Gastroesophageal sphincter (tissue), 4 donors: Measurements from ENCODE around the gene VPS35L. TPM values are rescaled to one million over a fixed set of nuclear protein-coding genes. Genes with fewer than 3 reads are reported as not detected.

Experiments used
- ATAC-seq: fragments of 150-250 bp; one replicate; pipeline ENCODE4 v1.9.1; 2016; ENCODE audit warnings: mild to moderate bottlenecking, moderate library complexity
- H3K27ac ChIP-seq, 4 donors: fragments of 200-600 bp; sonication (generic) in 3 of 4; 1 replicate in 3 of 4; 2 replicates in 1 of 4; pipeline ENCODE4 v1.5.1; 2016 to 2019
- H3K27me3 ChIP-seq: fragments of 200-600 bp; sonication (generic); one replicate; pipeline ENCODE4 v1.5.1; 2019
- H3K36me3 ChIP-seq, 2 donors: fragments of 200-600 bp; sonication (generic); one replicate each; pipeline ENCODE4 v1.5.1; 2019; ENCODE audit warnings: control low read depth in 1 of 2
- H3K4me1 ChIP-seq, 3 donors: fragments of 200-600 bp; sonication (generic); 1 replicate in 2 of 3; 2 replicates in 1 of 3; pipeline ENCODE4 v1.5.1; 2016 to 2019; ENCODE audit warnings: control low read depth in 2 of 3
- H3K4me3 ChIP-seq, 2 donors: fragments of 200-600 bp; sonication (generic); one replicate each; pipeline ENCODE4 v1.5.1; 2019; ENCODE audit warnings: mild to moderate bottlenecking in 1 of 2, moderate library complexity in 1 of 2
- H3K9me3 ChIP-seq, 3 donors: fragments of 200-600 bp; sonication (generic); one replicate each; pipeline ENCODE4 v1.5.1; 2017 to 2019; ENCODE audit warnings: control low read depth in 2 of 3
- CTCF ChIP-seq, 4 experiments: fragments of 200-600 bp in 2 of 4; fragments of 450-650 bp in 2 of 4; sonication (generic) in 1 of 4; IDR thresholded peaks; one replicate each; pipeline ENCODE4 v1.5.1; 2017 to 2019; ENCODE audit warnings: antibody characterized with exemption in 4 of 4, mild to moderate bottlenecking in 2 of 4, moderate library complexity in 2 of 4
- EP300 ChIP-seq: sonication (generic); formaldehyde crosslinking; IDR thresholded peaks from one replicate; pipeline ENCODE4 v1.6.1; 2017; ENCODE audit warnings: antibody characterized with exemption, mild to moderate bottlenecking
- POLR2A ChIP-seq, 2 donors: fragments of 450-650 bp; IDR thresholded peaks; one replicate each; pipeline ENCODE4 v1.6.1; 2017; ENCODE audit warnings: antibody characterized with exemption in 2 of 2, mild to moderate bottlenecking in 2 of 2, moderate library complexity in 1 of 2
- POLR2AphosphoS5 ChIP-seq: sonication (generic); formaldehyde crosslinking; IDR thresholded peaks from one replicate; pipeline ENCODE4 v1.6.1; 2017; ENCODE audit warnings: antibody characterized with exemption
- WGBS, 2 donors: methylation state at CpG; one replicate each; pipeline ENCODE4 v1.1.5; 2018; ENCODE audit warnings: low coverage in 1 of 2; 5-methylcytosine and 5-hydroxymethylcytosine counted together
- total RNA-seq, 4 donors: library from RNA; depleted of rRNA; stranded (reverse); fragments of >200 nt; gene quantifications; one replicate each; pipeline ENCODE4 v1.1.0, GENCODE V29; 2016

The VPS35L gene
- total RNA-seq, 4 donors from 2014 or later, result 39.0 to 59.6 (median 46.9) TPM

DNA sequence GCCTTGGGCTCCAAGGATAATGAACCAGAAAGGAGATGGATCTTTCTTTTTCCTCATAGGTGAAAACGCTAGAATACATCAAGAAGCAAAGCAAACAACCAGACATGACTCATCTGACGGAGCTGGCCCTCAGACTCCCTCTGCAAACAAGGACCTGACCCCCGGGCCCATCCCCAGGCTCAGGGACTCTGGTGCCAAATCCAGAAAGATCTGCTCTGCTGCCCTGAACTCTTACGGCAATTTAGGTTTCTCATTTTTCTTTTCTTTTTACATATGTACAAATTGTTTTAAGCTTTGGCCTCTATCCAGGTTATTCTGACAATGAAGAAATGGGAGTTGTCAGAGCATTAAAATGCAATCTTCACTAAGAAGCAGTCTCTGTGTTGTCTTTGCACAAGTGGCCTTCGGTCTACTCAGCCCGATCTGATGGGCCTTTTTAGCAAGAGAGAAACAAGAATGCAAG is 144.8 kb downstream of the VPS35L start:
- H3K4me1 ChIP-seq, result peaks cover 0 to 59% (median 34%) of the 10 kb centered on the region in 3 donors
- TF ChIP-seq POLR2AphosphoS5 (no peak), POLR2A (IDR thresholded peaks at IDR 0.05) (no peak), CTCF (IDR thresholded peaks at IDR 0.05) (no peak), EP300 (no peak)
- H3K4me3 ChIP-seq, result no peak overlapping the region
- WGBS, 2 donors, result 14 to 15% methylated on average over 5 to 6 of the region's 6 CpGs
- H3K36me3 ChIP-seq, result peaks cover 0 to 77% of the 10 kb centered on the region in 2 donors
- peak; percentile 22 for ATAC-seq
- H3K27ac ChIP-seq, result peak overlapping the region; percentile 5 to 71 (median 61)
- H3K27me3 ChIP-seq, result no peaks in the 10 kb centered on the region
- no peaks in the 10 kb centered on the region for H3K9me3 ChIP-seq

GRCh38 chr16:19701091-19701490 is 145.6 kb downstream of the VPS35L start:
- Histone ChIP-seq H3K9me3 (no peaks in the 10 kb centered on the region), H3K36me3 (peaks cover 0 to 84% of the 10 kb centered on the region in 2 donors), H3K27ac (peak overlapping the region in 3 of 4 donors; percentile 55 to 71 (median 67)), H3K27me3 (no peaks in the 10 kb centered on the region), H3K4me1 (peaks cover 0 to 52% (median 33%) of the 10 kb centered on the region in 3 donors), H3K4me3 (no peak overlapping the region)
- 44 to 79% methylated on average over 3 of the region's 3 CpGs for WGBS, 2 donors
- TF ChIP-seq POLR2AphosphoS5 (no peak), POLR2A (IDR thresholded peaks at IDR 0.05) (no peak), EP300 (no peak), CTCF (IDR thresholded peaks at IDR 0.05) (no peak)
- no peak for ATAC-seq

GRCh38 chr16:19703172-19703889 is 147.8 kb downstream of the VPS35L start:
- H3K4me1 ChIP-seq, result peaks cover 0 to 30% (median 18%) of the 10 kb centered on the region in 3 donors
- TF ChIP-seq CTCF (IDR thresholded peaks at IDR 0.05) (no peak), POLR2A (IDR thresholded peaks at IDR 0.05) (no peak), EP300 (no peak), POLR2AphosphoS5 (no peak)
- 67 to 90% methylated on average over 3 to 4 of the region's 6 CpGs for WGBS, 2 donors
- H3K27ac ChIP-seq, result peak overlapping the region in 3 of 4 donors; percentile 53 to 81 (median 70)
- peaks cover 0 to 94% of the 10 kb centered on the region in 2 donors for H3K36me3 ChIP-seq
- H3K27me3 ChIP-seq, result no peaks in the 10 kb centered on the region
- no peaks in the 10 kb centered on the region for H3K9me3 ChIP-seq
- no peak overlapping the region for H3K4me3 ChIP-seq
- no peak for ATAC-seq

DNA sequence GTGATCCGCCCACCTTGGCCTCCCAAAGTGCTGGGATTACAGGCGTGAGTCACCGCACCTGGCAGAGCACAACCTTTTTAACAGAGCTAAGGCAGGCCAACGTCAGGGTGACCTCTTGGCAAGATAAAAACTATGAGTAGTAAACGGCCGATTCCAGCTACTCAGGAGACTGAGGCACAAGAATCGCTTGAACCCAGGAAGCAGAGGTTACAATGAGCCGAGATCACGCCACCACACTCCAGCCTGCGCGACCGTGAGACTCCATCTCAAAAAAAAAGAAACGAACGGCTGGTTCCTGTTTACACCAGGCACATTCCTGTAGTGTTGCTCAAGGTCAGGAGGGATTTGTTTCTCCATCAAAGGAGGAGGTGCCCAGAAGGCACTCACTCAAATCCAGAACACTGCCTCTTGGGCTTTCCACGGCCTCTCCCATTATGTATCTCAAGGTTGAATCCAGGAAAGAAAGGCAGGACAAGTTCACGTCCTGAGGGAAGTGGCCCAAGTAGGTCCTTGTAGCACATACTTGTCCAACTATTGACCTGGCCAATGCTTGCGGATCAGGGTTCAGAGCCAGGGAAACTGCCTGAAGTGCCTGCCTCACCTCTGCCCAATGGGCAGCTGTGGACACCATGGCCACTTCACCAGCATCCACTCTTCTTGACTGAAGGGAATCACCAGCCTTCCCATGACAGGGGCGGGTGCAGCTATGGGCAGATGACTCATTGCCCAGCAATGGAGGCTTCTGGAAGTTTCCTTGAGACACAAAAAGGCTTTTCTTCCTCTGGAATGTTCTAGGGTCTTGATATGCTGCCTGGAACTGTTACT is 149.0 kb downstream of the VPS35L start:
- H3K27ac ChIP-seq, result peak overlapping the region in 3 of 4 donors; percentile 53 to 81 (median 70)
- no peak overlapping the region for H3K4me3 ChIP-seq
- ATAC-seq, result peak; percentile 87
- H3K36me3 ChIP-seq, result peaks cover 0 to 94% of the 10 kb centered on the region in 2 donors
- H3K9me3 ChIP-seq, result no peaks in the 10 kb centered on the region
- H3K27me3 ChIP-seq, result no peaks in the 10 kb centered on the region
- TF ChIP-seq POLR2A (IDR thresholded peaks at IDR 0.05) (no peak), CTCF (IDR thresholded peaks at IDR 0.05) (no peak), POLR2AphosphoS5 (no peak), EP300 (no peak)
- 76 to 90% methylated on average over 2 to 9 of the region's 18 CpGs for WGBS, 2 donors
- peaks cover 0 to 18% (median 15%) of the 10 kb centered on the region in 3 donors for H3K4me1 ChIP-seq
